ENCODE measurements around the gene ANAPC15. TPM values are rescaled to one million over a fixed set of nuclear protein-coding genes. Genes with fewer than 3 reads are reported as not detected.

Gene ANAPC15
- total RNA-seq (10 to 100 TPM; 13.3 to 74.1 (median 17.0) TPM), polyA plus RNA-seq (10 to 100 TPM; 56.4 to 79.1 (median 74.8) TPM)
- long read RNA-seq, donor 1, partial matches to known transcripts = 0 of 11 reads
- long read RNA-seq, donor 1, other reads (novel, unspliced or antisense) = 0 of 11 reads
- long read RNA-seq, donor 2, transcript ANAPC15-201 (6 exons, 886 nt) = major isoform, 8 of 15 reads
- long read RNA-seq, donor 2, partial matches to known transcripts = 0 of 15 reads
- long read RNA-seq, donor 2, other reads (novel, unspliced or antisense) = 0 of 15 reads
- long read RNA-seq, donor 3, transcript ANAPC15-201 (6 exons, 886 nt) = major isoform, 6 of 9 reads
- long read RNA-seq, donor 3, partial matches to known transcripts = 0 of 9 reads
- long read RNA-seq, donor 3, other reads (novel, unspliced or antisense) = 0 of 9 reads
- long read RNA-seq, donor 4 = 0 reads
- long read RNA-seq, donor 5, partial matches to known transcripts = 0 of 9 reads
- long read RNA-seq, donor 5, other reads (novel, unspliced or antisense) = 0 of 9 reads
- long read RNA-seq, donor 6, transcript ANAPC15-201 (6 exons, 886 nt) = major isoform, 17 of 38 reads
- long read RNA-seq, donor 6, transcript ANAPC15-208 (6 exons, 867 nt) = minor isoform, 14 of 38 reads
- long read RNA-seq, donor 6, partial matches to known transcripts = 0 of 38 reads
- long read RNA-seq, donor 6, other reads (novel, unspliced or antisense) = 0 of 38 reads
- long read RNA-seq, donor 7, transcript ANAPC15-201 (6 exons, 886 nt) = major isoform, 9 of 24 reads
- long read RNA-seq, donor 7, transcript ANAPC15-208 (6 exons, 867 nt) = minor isoform, 8 of 24 reads
- long read RNA-seq, donor 7, partial matches to known transcripts = 0 of 24 reads
- long read RNA-seq, donor 7, other reads (novel, unspliced or antisense) = 0 of 24 reads
- long read RNA-seq, donor 8, transcript ANAPC15-201 (6 exons, 886 nt) = major isoform, 9 of 16 reads
- long read RNA-seq, donor 8, partial matches to known transcripts = 0 of 16 reads
- long read RNA-seq, donor 8, other reads (novel, unspliced or antisense) = 0 of 16 reads
- long read RNA-seq, donor 9, transcript ANAPC15-208 (6 exons, 867 nt) = minor isoform, 5 of 14 reads
- long read RNA-seq, donor 9, transcript ANAPC15-201 (6 exons, 886 nt) = major isoform, 7 of 14 reads
- long read RNA-seq, donor 9, partial matches to known transcripts = 0 of 14 reads
- long read RNA-seq, donor 9, other reads (novel, unspliced or antisense) = 0 of 14 reads
- long read RNA-seq, donor 10, partial matches to known transcripts = 0 of 6 reads
- long read RNA-seq, donor 10, other reads (novel, unspliced or antisense) = 0 of 6 reads

DNA sequence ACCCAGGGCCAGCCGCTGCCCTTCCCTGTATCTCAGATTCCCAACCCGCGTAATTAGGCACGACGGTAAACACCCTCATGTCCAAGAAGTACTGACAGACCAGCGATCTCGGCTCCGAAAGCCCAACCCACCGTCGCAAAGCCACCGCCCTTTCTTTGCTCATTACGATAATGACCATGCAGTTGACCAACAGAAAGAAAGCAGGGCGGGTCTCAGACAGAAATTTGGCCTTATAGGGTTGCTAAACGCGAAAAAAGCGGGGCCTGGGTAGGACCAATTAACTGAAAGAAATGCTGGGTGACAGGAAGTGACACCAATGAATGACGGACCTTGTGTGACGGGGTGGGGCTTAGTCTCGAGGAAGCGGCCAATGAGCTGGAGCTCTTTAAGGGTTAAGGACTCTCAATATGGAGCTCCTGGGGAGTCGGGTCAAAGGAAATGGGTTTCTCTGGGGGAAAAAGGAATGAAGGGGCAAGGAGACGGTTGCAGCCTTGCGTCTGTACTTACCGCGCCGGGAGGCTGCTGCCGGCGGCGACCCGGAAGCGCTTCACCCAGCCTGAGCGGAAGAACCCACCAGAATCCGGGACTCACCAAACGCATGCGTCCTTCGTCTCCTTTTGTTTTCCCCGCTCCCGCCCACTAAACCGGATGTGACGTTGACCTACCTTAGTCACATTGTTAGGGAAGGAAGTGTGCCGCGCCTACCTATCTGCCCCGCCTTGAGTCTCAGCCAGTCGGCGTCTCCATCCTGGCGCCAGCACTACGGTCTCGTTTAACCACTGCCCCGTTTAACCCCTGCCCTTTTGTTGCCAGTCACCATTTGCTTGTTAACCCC lies at the start of gene ANAPC15:
ANAPC15 (minus strand) TSS at position 553 of the 835 bp plus-strand sequence. CDS start 1,419 bp downstream, outside the sequence.
- DNase-seq = peak; percentile 99 to 100
- Histone ChIP-seq H3K4me3 (peak within 1 kb of the TSS; percentile 39 to 68 (median 52)), H3K9me3 (no peaks in the 10 kb centered on the region), H3K27ac (peak within 1 kb of the TSS; percentile 95 to 98 (median 96)), H3K36me3 (peaks cover 0 to 30% (median 23%) of the 10 kb centered on the region in 4 donors), H3K27me3 (no peaks in the 10 kb centered on the region), H3K4me1 (peaks cover 8 to 21% (median 14%) of the 10 kb centered on the region in 4 donors)
- TF ChIP-seq, protein P1, sequence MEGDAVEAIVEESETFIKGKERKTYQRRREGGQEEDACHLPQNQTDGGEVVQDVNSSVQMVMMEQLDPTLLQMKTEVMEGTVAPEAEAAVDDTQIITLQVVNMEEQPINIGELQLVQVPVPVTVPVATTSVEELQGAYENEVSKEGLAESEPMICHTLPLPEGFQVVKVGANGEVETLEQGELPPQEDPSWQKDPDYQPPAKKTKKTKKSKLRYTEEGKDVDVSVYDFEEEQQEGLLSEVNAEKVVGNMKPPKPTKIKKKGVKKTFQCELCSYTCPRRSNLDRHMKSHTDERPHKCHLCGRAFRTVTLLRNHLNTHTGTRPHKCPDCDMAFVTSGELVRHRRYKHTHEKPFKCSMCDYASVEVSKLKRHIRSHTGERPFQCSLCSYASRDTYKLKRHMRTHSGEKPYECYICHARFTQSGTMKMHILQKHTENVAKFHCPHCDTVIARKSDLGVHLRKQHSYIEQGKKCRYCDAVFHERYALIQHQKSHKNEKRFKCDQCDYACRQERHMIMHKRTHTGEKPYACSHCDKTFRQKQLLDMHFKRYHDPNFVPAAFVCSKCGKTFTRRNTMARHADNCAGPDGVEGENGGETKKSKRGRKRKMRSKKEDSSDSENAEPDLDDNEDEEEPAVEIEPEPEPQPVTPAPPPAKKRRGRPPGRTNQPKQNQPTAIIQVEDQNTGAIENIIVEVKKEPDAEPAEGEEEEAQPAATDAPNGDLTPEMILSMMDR (IDR thresholded peaks at IDR 0.05) = peak in 1 of 7 experiments; percentile 33
- TF ChIP-seq POLR2A (IDR thresholded peaks at IDR 0.05) = peak in 2 of 4 donors; percentile 89 to 92
- TF ChIP-seq EP300 (IDR thresholded peaks at IDR 0.05) = no peak
- TF ChIP-seq POLR2AphosphoS5 (IDR thresholded peaks at IDR 0.05) = peak; percentile 97 to 99 (median 98)
- WGBS, 5 donors = 0% methylated on average over 49 of the region's 49 CpGs
- intact Hi-C loops (cut with DNase I; ENCODE audit: low total_unique reads) = no loop called here

- no peaks in the 10 kb centered on the region for H3K9me3 ChIP-seq
- no peak for TF ChIP-seq POLR2A (IDR thresholded peaks at IDR 0.05)
- TF ChIP-seq POLR2AphosphoS5 (IDR thresholded peaks at IDR 0.05) = no peak
- no peak for TF ChIP-seq EP300 (IDR thresholded peaks at IDR 0.05)
- 68 to 76% (median 73%) methylated on average over 2 of the region's 2 CpGs for WGBS, 5 donors
- no peak overlapping the region for H3K4me3 ChIP-seq
- no peak for DNase-seq
- H3K36me3 ChIP-seq = no peaks in the 10 kb centered on the region
- H3K27ac ChIP-seq = no peak overlapping the region
- intact Hi-C loops (cut with DNase I; ENCODE audit: low total_unique reads) = no loop called here
- no peaks in the 10 kb centered on the region for H3K4me1 ChIP-seq
- H3K27me3 ChIP-seq = peaks cover 0 to 10% (median 0%) of the 10 kb centered on the region in 3 donors
Measured at GRCh38 chr11:72160319-72160718, 47.8 kb upstream of the ANAPC15 start.

DNA sequence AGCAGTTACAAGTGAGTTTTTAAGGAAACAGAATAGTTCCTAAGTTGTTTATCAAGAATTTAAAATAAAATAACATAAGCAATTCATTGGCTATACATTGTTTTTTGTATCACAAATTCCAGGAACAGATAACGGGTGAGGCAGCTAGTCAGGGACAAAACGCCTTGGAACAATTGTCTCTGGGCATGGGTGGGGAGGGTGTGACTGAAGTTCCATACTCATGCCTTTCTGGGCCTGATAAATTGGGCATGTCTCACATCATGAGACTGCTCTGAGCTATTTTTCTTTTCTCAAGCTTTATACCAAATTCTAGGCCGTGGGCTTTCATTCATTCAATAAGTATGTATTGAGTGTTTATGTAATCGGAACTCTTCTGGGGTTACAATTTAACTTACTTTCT lies 44.6 kb upstream of the ANAPC15 start:
- H3K9me3 ChIP-seq = no peaks in the 10 kb centered on the region
- no peak for DNase-seq
- TF ChIP-seq, protein P1 (IDR thresholded peaks at IDR 0.05) = no peak
- TF ChIP-seq EP300 (IDR thresholded peaks at IDR 0.05) = no peak
- no peak for TF ChIP-seq POLR2A (IDR thresholded peaks at IDR 0.05)
- TF ChIP-seq POLR2AphosphoS5 (IDR thresholded peaks at IDR 0.05) = no peak
- H3K4me3 ChIP-seq = no peak overlapping the region
- H3K27ac ChIP-seq = no peak overlapping the region
- intact Hi-C loops (cut with DNase I; ENCODE audit: low total_unique reads) = no loop called here
- WGBS, 5 donors = 59 to 83% (median 62%) methylated on average over 4 of the region's 4 CpGs
- H3K4me1 ChIP-seq = no peaks in the 10 kb centered on the region
- H3K27me3 ChIP-seq = peaks cover 0 to 10% (median 0%) of the 10 kb centered on the region in 3 donors
- no peaks in the 10 kb centered on the region for H3K36me3 ChIP-seq

GRCh38 chr11:72155751-72156150 lies 43.3 kb upstream of the ANAPC15 start:
- DNase-seq = no peak
- TF ChIP-seq POLR2AphosphoS5 (IDR thresholded peaks at IDR 0.05) = no peak
- TF ChIP-seq, protein P1 (IDR thresholded peaks at IDR 0.05) = no peak
- no peak for TF ChIP-seq EP300 (IDR thresholded peaks at IDR 0.05)
- no peak for TF ChIP-seq POLR2A (IDR thresholded peaks at IDR 0.05)
- no peaks in the 10 kb centered on the region for H3K9me3 ChIP-seq
- H3K4me3 ChIP-seq = no peak overlapping the region
- intact Hi-C loops (cut with DNase I; ENCODE audit: low total_unique reads) = no loop called here
- H3K27ac ChIP-seq = no peak overlapping the region
- WGBS, 5 donors = 83 to 88% (median 86%) methylated on average over 4 of the region's 4 CpGs
- peaks cover 0 to 10% (median 0%) of the 10 kb centered on the region in 3 donors for H3K27me3 ChIP-seq
- H3K4me1 ChIP-seq = no peaks in the 10 kb centered on the region
- H3K36me3 ChIP-seq = no peaks in the 10 kb centered on the region

All from stomach (tissue), 19 donors.